BE2C (cell line): ENCODE measurements around the gene EEF1A1.
"Not testable (repeated sequence)": the region's sequence is repeated elsewhere in the genome, so short reads cannot be mapped to it uniquely, and the experiment has no call there.

Experiments
- DNase-seq: peaks from one replicate; pipeline ENCODE4 v3.0.0-alpha.2; 2020
- H3K27me3 ChIP-seq: fragments of 250-450 bp; sonication (Bioruptor Pico); 2 replicates; pipeline ENCODE4 v1.5.1; 2020; ENCODE audit warnings: mild to moderate bottlenecking
- H3K36me3 ChIP-seq: fragments of 250-450 bp; sonication (Bioruptor Pico); 2 replicates; pipeline ENCODE4 v1.5.1; 2020; ENCODE audit warnings: mild to moderate bottlenecking
- H3K4me1 ChIP-seq: fragments of 250-450 bp; sonication (Bioruptor Pico); 2 replicates; pipeline ENCODE4 v1.5.1; 2020
- H3K4me3 ChIP-seq: 2 replicates; pipeline ENCODE4 v1.5.1; 2011; ENCODE audit warnings: low read depth, low read length
- H3K9me3 ChIP-seq: fragments of 250-450 bp; sonication (Bioruptor Pico); 2 replicates; pipeline ENCODE4 v1.5.1; 2020
- TF ChIP-seq, protein P1 (sequence below): IDR thresholded peaks from 2 replicates; pipeline ENCODE4 v1.5.1; 2012; ENCODE audit warnings: mild to moderate bottlenecking, low read depth, low read length

Gene EEF1A1

DNA sequence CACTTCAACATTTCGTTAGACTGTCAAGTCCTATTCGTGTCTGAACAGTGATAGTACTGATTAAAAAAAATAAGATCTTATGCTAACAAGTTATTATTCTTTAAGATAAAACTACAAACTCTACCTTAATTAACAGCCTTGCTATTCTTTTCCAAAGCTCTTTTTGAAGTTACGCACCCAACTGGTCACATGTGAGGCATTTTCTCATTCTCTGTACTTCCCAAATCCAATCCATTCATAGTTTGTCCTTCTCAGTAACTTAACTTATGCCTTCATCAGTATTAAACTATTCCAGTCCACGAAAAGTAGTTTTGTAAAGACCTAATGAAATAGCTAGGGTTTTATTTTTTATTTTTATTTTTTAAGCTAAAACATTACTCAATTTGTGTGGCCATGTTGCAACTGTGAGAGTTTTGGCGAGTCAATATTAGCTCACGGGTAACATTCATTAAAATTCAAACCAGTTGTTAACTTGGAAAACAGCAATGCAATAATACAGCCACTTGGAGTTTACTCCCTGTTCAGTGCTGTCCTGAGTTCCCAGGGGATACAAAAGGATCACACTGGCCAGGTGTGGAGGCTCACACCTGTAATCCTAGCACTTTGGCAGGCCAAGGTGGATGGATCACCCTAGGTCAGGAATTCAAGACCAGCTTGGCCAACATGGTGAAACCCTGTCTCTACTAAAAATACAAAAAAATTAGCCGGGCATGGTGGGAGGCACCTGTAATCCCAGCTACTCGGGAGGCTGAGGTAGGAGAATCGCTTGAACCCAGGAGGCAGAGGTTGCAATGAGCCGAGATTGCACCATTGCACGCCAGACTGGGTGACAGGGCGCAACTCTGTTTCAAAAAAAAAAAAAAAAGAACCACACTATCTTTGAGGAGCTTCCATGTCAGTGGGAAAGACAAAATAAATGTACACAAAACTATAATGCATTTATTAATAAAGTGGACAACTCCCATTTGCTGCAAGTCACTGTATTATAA lies 27.9 kb upstream of the EEF1A1 start:
- Histone ChIP-seq H3K27me3 (no peaks in the 10 kb centered on the region), H3K4me3 (no peak overlapping the region), H3K4me1 (no peaks in the 10 kb centered on the region), H3K9me3 (no peaks in the 10 kb centered on the region), H3K36me3 (no peaks in the 10 kb centered on the region)
- no peak for DNase-seq
- TF ChIP-seq, protein P1, sequence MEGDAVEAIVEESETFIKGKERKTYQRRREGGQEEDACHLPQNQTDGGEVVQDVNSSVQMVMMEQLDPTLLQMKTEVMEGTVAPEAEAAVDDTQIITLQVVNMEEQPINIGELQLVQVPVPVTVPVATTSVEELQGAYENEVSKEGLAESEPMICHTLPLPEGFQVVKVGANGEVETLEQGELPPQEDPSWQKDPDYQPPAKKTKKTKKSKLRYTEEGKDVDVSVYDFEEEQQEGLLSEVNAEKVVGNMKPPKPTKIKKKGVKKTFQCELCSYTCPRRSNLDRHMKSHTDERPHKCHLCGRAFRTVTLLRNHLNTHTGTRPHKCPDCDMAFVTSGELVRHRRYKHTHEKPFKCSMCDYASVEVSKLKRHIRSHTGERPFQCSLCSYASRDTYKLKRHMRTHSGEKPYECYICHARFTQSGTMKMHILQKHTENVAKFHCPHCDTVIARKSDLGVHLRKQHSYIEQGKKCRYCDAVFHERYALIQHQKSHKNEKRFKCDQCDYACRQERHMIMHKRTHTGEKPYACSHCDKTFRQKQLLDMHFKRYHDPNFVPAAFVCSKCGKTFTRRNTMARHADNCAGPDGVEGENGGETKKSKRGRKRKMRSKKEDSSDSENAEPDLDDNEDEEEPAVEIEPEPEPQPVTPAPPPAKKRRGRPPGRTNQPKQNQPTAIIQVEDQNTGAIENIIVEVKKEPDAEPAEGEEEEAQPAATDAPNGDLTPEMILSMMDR, result no peak

- H3K4me3 ChIP-seq, result no peak overlapping the region
- H3K36me3 ChIP-seq, result no peaks in the 10 kb centered on the region
- DNase-seq, result no peak
- no peaks in the 10 kb centered on the region for H3K9me3 ChIP-seq
- H3K27me3 ChIP-seq, result no peaks in the 10 kb centered on the region
- TF ChIP-seq, protein P1, result no peak
- no peaks in the 10 kb centered on the region for H3K4me1 ChIP-seq
Observed at GRCh38 chr6:73547036-73547435, 26.2 kb upstream of the EEF1A1 start.

DNA sequence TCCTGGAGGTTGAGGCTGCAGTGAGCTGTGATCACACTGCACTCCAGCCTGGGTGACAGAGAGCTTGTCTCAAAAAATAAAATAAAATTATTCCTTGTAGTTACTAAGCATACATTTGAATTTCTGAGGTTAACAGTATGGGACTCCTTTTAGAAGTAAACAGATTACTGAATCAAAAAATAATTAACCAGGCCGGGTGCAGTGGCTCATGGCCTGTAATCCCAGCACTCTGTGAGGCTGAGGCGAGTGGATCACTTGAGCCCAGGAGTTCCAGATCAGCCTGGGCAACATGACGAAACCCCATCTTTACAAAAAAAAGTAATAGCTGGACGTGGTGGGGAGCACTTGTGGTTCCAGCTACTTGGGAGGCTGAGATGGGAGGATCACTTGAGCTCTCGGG lies 22.1 kb upstream of the EEF1A1 start:
- no peak for DNase-seq
- H3K36me3 ChIP-seq, result no peaks in the 10 kb centered on the region
- H3K4me3 ChIP-seq, result no peak overlapping the region
- no peaks in the 10 kb centered on the region for H3K9me3 ChIP-seq
- no peaks in the 10 kb centered on the region for H3K27me3 ChIP-seq
- no peaks in the 10 kb centered on the region for H3K4me1 ChIP-seq
- TF ChIP-seq, protein P1, result no peak

DNA sequence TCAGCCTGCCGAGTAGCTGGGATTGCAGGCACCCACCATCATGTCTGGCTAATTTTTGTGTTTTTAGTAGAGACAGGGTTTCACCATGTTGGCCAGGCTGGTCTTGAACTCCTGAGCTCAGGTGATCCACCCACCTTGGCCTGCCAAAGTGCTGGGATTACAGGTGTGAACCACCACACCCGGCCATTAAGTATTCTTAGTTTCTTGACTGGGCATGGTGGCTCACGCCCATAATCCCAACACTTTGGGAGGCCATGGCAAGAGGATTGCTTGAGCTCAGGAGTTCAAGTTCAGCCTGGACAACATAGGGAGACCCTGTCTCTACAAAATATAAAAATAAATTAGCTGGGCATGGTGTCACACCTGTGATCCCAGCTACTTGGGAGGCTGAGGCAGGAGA lies 21.6 kb upstream of the EEF1A1 start:
- H3K36me3 ChIP-seq, H3K4me3 ChIP-seq: not testable (repeated sequence)

DNA sequence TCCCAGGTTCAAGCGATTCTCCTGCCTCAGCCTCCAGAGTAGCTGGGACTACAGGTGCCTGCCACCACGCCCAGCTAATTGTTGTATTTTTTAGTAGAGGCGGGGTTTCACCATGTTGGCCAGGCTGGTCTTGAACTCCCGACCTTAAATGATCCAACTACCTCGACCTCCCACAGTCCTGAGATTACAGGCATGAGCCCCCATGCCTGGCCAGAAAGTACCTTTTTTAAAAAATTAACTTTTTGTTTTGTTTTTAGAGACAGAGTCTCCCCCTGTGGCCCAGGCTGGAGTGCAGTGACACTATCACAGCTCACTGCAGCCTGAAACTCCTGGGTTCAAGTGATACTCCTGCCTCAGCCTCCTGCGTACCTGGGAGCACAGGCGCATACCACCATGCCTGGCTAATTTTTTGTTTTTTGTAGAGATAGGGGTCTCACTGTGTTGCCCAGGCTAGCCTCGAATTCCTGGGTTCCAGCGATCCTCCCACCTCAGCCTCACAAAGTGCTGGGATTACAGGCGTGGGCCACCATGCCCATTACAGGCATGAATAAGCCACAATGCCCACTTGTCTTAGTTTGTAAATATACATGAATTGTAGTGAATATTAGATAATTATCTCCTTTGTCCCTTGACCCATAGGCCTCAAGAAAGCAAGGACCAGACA lies 17.4 kb upstream of the EEF1A1 start:
- H3K36me3 ChIP-seq, result no peaks in the 10 kb centered on the region
- H3K4me3 ChIP-seq, result no peak overlapping the region
- H3K4me1 ChIP-seq, result no peaks in the 10 kb centered on the region
- no peak for DNase-seq
- no peaks in the 10 kb centered on the region for H3K9me3 ChIP-seq
- TF ChIP-seq, protein P1, result no peak
- 0 out of 2 replicates have a peak, but pooled peaks cover 3% of the 10 kb centered on the region for H3K27me3 ChIP-seq

More for the DNA sequence above, 21.6 kb upstream of the EEF1A1 start:
- H3K27me3 ChIP-seq, H3K9me3 ChIP-seq, H3K4me1 ChIP-seq, DNase-seq: not testable (repeated sequence)

DNA sequence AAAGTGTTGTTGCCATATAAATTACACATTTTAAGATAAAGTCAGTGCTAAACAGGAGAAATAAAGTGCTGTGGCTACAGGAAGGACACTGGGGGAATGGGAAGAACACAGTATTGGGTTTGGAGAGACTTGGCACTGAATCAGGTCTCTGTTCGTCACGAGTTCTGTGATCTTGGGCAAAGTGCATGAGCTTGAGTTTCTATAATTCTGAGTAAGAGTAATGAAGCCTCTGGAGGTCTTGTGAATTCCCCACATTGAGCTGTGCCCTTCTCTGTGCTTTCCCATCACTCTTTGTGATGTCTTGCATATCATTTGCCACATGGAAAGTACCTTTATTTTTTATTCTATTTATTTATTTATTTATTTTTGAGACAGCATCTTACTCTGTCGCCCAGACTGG lies 16.8 kb upstream of the EEF1A1 start:
- Histone ChIP-seq H3K27me3 (0 out of 2 replicates have a peak, but pooled peaks cover 3% of the 10 kb centered on the region), H3K9me3 (no peaks in the 10 kb centered on the region), H3K4me1 (no peaks in the 10 kb centered on the region), H3K4me3 (no peak overlapping the region), H3K36me3 (no peaks in the 10 kb centered on the region)
- TF ChIP-seq, protein P1, result no peak
- no peak for DNase-seq
